ENCODE results near the gene BICRAL. TPM values are rescaled to one million over a fixed set of nuclear protein-coding genes. Genes with fewer than 3 reads are reported as not detected.
A peak's percentile ranks its signal among the peaks of the same experiment; 100 is the strongest.

The BICRAL gene
- total and polyA plus RNA-seq, 10 donors: 3.4 to 27.5 (median 24.0) TPM

GRCh38 chr6:42742116-42742894, 39.5 kb upstream of the BICRAL start:
- Histone ChIP-seq H3K4me1 (peaks cover 15 to 36% (median 21%) of the 10 kb centered on the region in 6 donors), H3K4me3 (no peak overlapping the region), H3K36me3 (peaks cover 0 to 7% (median 0%) of the 10 kb centered on the region in 6 donors), H3K9me3 (no peaks in the 10 kb centered on the region), H3K27ac (no peak overlapping the region), H3K27me3 (replicated peaks in 1 of 7) (no peaks in the 10 kb centered on the region)
- no peak for DNase-seq
- TF ChIP-seq POLR2AphosphoS5 (IDR thresholded peaks at IDR 0.05) (no peak), CTCF (IDR thresholded peaks at IDR 0.05 in 8 of 11, conservative IDR thresholded peaks at IDR 0.05 in 3 of 11) (no peak), POLR2A (IDR thresholded peaks at IDR 0.05) (no peak)
- 62 to 81% (median 75%) methylated on average over 5 of the region's 5 CpGs for WGBS, 5 donors
- intact Hi-C loops (cut with DNase I; ENCODE audit: low total_unique reads): loop anchor here (10.0 kb wide), 1 partner anchor 132 kb away; the partner anchor contains the start of gene RPL7L1

- WGBS, 5 donors: 68 to 81% (median 72%) methylated on average over 21 of the region's 21 CpGs
- peaks cover 27 to 57% (median 42%) of the 10 kb centered on the region in 6 donors for H3K4me1 ChIP-seq
- TF ChIP-seq CTCF (IDR thresholded peaks at IDR 0.05 in 8 of 11, conservative IDR thresholded peaks at IDR 0.05 in 3 of 11) (no peak), POLR2A (IDR thresholded peaks at IDR 0.05) (no peak), POLR2AphosphoS5 (IDR thresholded peaks at IDR 0.05) (no peak)
- no peaks in the 10 kb centered on the region for H3K9me3 ChIP-seq
- no peak for DNase-seq
- intact Hi-C loops (cut with DNase I; ENCODE audit: low total_unique reads): loop anchor here (10.0 kb wide), 1 partner anchor 130 kb away; the partner anchor contains the start of gene RPL7L1
- peak overlapping the region in 4 of 8 donors; percentile 96 to 98 (median 98) for H3K27ac ChIP-seq
- H3K36me3 ChIP-seq: peaks cover 0 to 7% (median 0%) of the 10 kb centered on the region in 6 donors
- peak overlapping the region in 7 of 8 donors; percentile 69 to 97 (median 91) for H3K4me3 ChIP-seq
- no peaks in the 10 kb centered on the region for H3K27me3 ChIP-seq (replicated peaks in 1 of 7)
Measured at GRCh38 chr6:42744351-42744893, 37.4 kb upstream of the BICRAL start.

- peaks cover 0 to 7% (median 0%) of the 10 kb centered on the region in 6 donors for H3K36me3 ChIP-seq
- peak overlapping the region; percentile 69 to 97 (median 92) for H3K4me3 ChIP-seq
- TF ChIP-seq CTCF (IDR thresholded peaks at IDR 0.05 in 8 of 11, conservative IDR thresholded peaks at IDR 0.05 in 3 of 11) (no peak), POLR2A (IDR thresholded peaks at IDR 0.05) (no peak), POLR2AphosphoS5 (IDR thresholded peaks at IDR 0.05) (no peak)
- H3K9me3 ChIP-seq: no peaks in the 10 kb centered on the region
- WGBS, 5 donors: 2 to 5% (median 4%) methylated on average over 14 to 29 of the region's 29 CpGs
- peak; percentile 86 for DNase-seq
- intact Hi-C loops (cut with DNase I; ENCODE audit: low total_unique reads): loop anchor here (5.0 to 10.0 kb wide), 2 partner anchors 42 to 130 kb away; partner anchors contain the start of gene RPL7L1
- H3K4me1 ChIP-seq: peaks cover 27 to 65% (median 44%) of the 10 kb centered on the region in 6 donors
- H3K27ac ChIP-seq: peak overlapping the region; percentile 86 to 98 (median 97)
- no peaks in the 10 kb centered on the region for H3K27me3 ChIP-seq (replicated peaks in 1 of 7)
Measured at GRCh38 chr6:42745083-42745639, 36.7 kb upstream of the BICRAL start.

All from spleen (tissue), 11 donors.